ENCODE data around the gene LEFTY1.
A peak's percentile ranks its signal among the peaks of the same experiment; 100 is the strongest.

The LEFTY1 gene

GRCh38 chr1:225899044-225899925 is 10.3 kb upstream of the LEFTY1 start:
- Histone ChIP-seq H3K4me2 (ENCODE audit: low read length) (no peak overlapping the region), H4K91ac (ENCODE audit: low read depth, low read length) (no peak overlapping the region), H2BK5ac (ENCODE audit: low read depth, low read length, poor library complexity) (no peak overlapping the region), H3K4me3 (ENCODE audit: low read depth, low read length) (no peak overlapping the region), H3K27ac (ENCODE audit: low read depth, low read length) (no peak overlapping the region), H2BK12ac (ENCODE audit: low read length) (no peak overlapping the region), H3K23ac (ENCODE audit: low read length) (no peak overlapping the region), H3K27me3 (ENCODE audit: insufficient read depth, low read length) (no peaks in the 10 kb centered on the region), H2BK120ac (ENCODE audit: insufficient read depth, low read length, poor library complexity) (no peak overlapping the region), H3K9ac (ENCODE audit: low read length) (no peak overlapping the region), H4K12ac (ENCODE audit: low read depth, low read length) (no peak overlapping the region), H3K36me3 (ENCODE audit: control insufficient read depth in 1 of 2, insufficient read depth in 2 of 2, low read length in 2 of 2) (no peaks in the 10 kb centered on the region), H3K79me1 (ENCODE audit: low read length) (peaks cover 1% of the 10 kb centered on the region), H3K4ac (ENCODE audit: low read depth, low read length) (no peak overlapping the region), H2AFZ (ENCODE audit: insufficient read depth, low read length, poor library complexity) (no peak overlapping the region), H3K18ac (ENCODE audit: low read length) (no peak overlapping the region), H3K4me1 (ENCODE audit: control insufficient read depth in 1 of 2, insufficient read depth in 2 of 2, low read length in 2 of 2) (peaks cover 4 to 5% of the 10 kb centered on the region in 2 experiments), H3K14ac (ENCODE audit: low read length) (no peak overlapping the region), H4K8ac (ENCODE audit: low read depth, low read length) (no peak overlapping the region), H2AK5ac (ENCODE audit: low read length) (no peak overlapping the region), H3K79me2 (ENCODE audit: control insufficient read depth, insufficient read depth, low read length, poor library complexity) (no peaks in the 10 kb centered on the region), H3K9me3 (ENCODE audit: insufficient read depth, low read depth, low read length) (no peaks in the 10 kb centered on the region)
- no CpG with 5 or more reads among the region's 4 CpGs for WGBS (ENCODE audit: extremely low coverage, insufficient coverage, insufficient read length)
- DNase-seq: no peak

GRCh38 chr1:225897595-225898514 is 8.9 kb upstream of the LEFTY1 start:
- H2AFZ ChIP-seq (ENCODE audit: insufficient read depth, low read length, poor library complexity): no peak overlapping the region
- H3K4me1 ChIP-seq (ENCODE audit: control insufficient read depth in 1 of 2, insufficient read depth in 2 of 2, low read length in 2 of 2): peaks cover 4 to 5% of the 10 kb centered on the region in 2 experiments
- H3K79me1 ChIP-seq (ENCODE audit: low read length): peaks cover 1% of the 10 kb centered on the region
- H3K9ac ChIP-seq (ENCODE audit: low read length): no peak overlapping the region
- DNase-seq: no peak
- H2BK12ac ChIP-seq (ENCODE audit: low read length): no peak overlapping the region
- H4K12ac ChIP-seq (ENCODE audit: low read depth, low read length): no peak overlapping the region
- no peak overlapping the region for H4K91ac ChIP-seq (ENCODE audit: low read depth, low read length)
- H3K4me2 ChIP-seq (ENCODE audit: low read length): no peak overlapping the region
- H3K4ac ChIP-seq (ENCODE audit: low read depth, low read length): no peak overlapping the region
- no peak overlapping the region for H2BK5ac ChIP-seq (ENCODE audit: low read depth, low read length, poor library complexity)
- H3K18ac ChIP-seq (ENCODE audit: low read length): no peak overlapping the region
- H3K9me3 ChIP-seq (ENCODE audit: insufficient read depth, low read depth, low read length): no peaks in the 10 kb centered on the region
- no peak overlapping the region for H3K27ac ChIP-seq (ENCODE audit: low read depth, low read length)
- H4K8ac ChIP-seq (ENCODE audit: low read depth, low read length): no peak overlapping the region
- no peak overlapping the region for H3K23ac ChIP-seq (ENCODE audit: low read length)
- H3K27me3 ChIP-seq (ENCODE audit: insufficient read depth, low read length): no peaks in the 10 kb centered on the region
- H3K79me2 ChIP-seq (ENCODE audit: control insufficient read depth, insufficient read depth, low read length, poor library complexity): no peaks in the 10 kb centered on the region
- H2BK120ac ChIP-seq (ENCODE audit: insufficient read depth, low read length, poor library complexity): no peak overlapping the region
- WGBS (ENCODE audit: extremely low coverage, insufficient coverage, insufficient read length): no CpG with 5 or more reads among the region's 19 CpGs
- no peak overlapping the region for H3K14ac ChIP-seq (ENCODE audit: low read length)
- no peaks in the 10 kb centered on the region for H3K36me3 ChIP-seq (ENCODE audit: control insufficient read depth in 1 of 2, insufficient read depth in 2 of 2, low read length in 2 of 2)
- no peak overlapping the region for H3K4me3 ChIP-seq (ENCODE audit: low read depth, low read length)
- no peak overlapping the region for H2AK5ac ChIP-seq (ENCODE audit: low read length)

- Histone ChIP-seq H3K18ac (ENCODE audit: low read length) (peak overlapping the region; percentile 22), H3K4me2 (ENCODE audit: low read length) (no peak overlapping the region), H3K14ac (ENCODE audit: low read length) (peak overlapping the region; percentile 45), H4K91ac (ENCODE audit: low read depth, low read length) (no peak overlapping the region), H3K36me3 (ENCODE audit: control insufficient read depth in 1 of 2, insufficient read depth in 2 of 2, low read length in 2 of 2) (no peaks in the 10 kb centered on the region), H3K4me3 (ENCODE audit: low read depth, low read length) (no peak overlapping the region), H2BK12ac (ENCODE audit: low read length) (no peak overlapping the region), H3K9ac (ENCODE audit: low read length) (no peak overlapping the region), H2BK120ac (ENCODE audit: insufficient read depth, low read length, poor library complexity) (no peak overlapping the region), H2BK5ac (ENCODE audit: low read depth, low read length, poor library complexity) (no peak overlapping the region), H2AK5ac (ENCODE audit: low read length) (no peak overlapping the region), H4K12ac (ENCODE audit: low read depth, low read length) (peak overlapping the region; percentile 70), H2AFZ (ENCODE audit: insufficient read depth, low read length, poor library complexity) (peak overlapping the region; percentile 26), H3K27me3 (ENCODE audit: insufficient read depth, low read length) (no peaks in the 10 kb centered on the region), H4K8ac (ENCODE audit: low read depth, low read length) (peak overlapping the region; percentile 55), H3K23ac (ENCODE audit: low read length) (no peak overlapping the region), H3K79me1 (ENCODE audit: low read length) (peaks cover 1% of the 10 kb centered on the region), H3K4ac (ENCODE audit: low read depth, low read length) (no peak overlapping the region), H3K9me3 (ENCODE audit: insufficient read depth, low read depth, low read length) (no peaks in the 10 kb centered on the region), H3K27ac (ENCODE audit: low read depth, low read length) (no peak overlapping the region), H3K79me2 (ENCODE audit: control insufficient read depth, insufficient read depth, low read length, poor library complexity) (no peaks in the 10 kb centered on the region), H3K4me1 (ENCODE audit: control insufficient read depth in 1 of 2, insufficient read depth in 2 of 2, low read length in 2 of 2) (peaks cover 4 to 5% of the 10 kb centered on the region in 2 experiments)
- no peak for DNase-seq
- no CpG with 5 or more reads among the region's 7 CpGs for WGBS (ENCODE audit: extremely low coverage, insufficient coverage, insufficient read length)
Measured at GRCh38 chr1:225896937-225897549, 8.1 kb upstream of the LEFTY1 start.

- Histone ChIP-seq H3K36me3 (ENCODE audit: control insufficient read depth in 1 of 2, insufficient read depth in 2 of 2, low read length in 2 of 2) (no peaks in the 10 kb centered on the region), H3K9me3 (ENCODE audit: insufficient read depth, low read depth, low read length) (no peaks in the 10 kb centered on the region), H2BK5ac (ENCODE audit: low read depth, low read length, poor library complexity) (no peak overlapping the region), H3K4me2 (ENCODE audit: low read length) (no peak overlapping the region), H2BK120ac (ENCODE audit: insufficient read depth, low read length, poor library complexity) (no peak overlapping the region), H3K4ac (ENCODE audit: low read depth, low read length) (no peak overlapping the region), H2BK12ac (ENCODE audit: low read length) (no peak overlapping the region), H3K23ac (ENCODE audit: low read length) (no peak overlapping the region), H2AK5ac (ENCODE audit: low read length) (no peak overlapping the region), H4K12ac (ENCODE audit: low read depth, low read length) (no peak overlapping the region), H4K91ac (ENCODE audit: low read depth, low read length) (no peak overlapping the region), H3K27me3 (ENCODE audit: insufficient read depth, low read length) (no peaks in the 10 kb centered on the region), H3K4me3 (ENCODE audit: low read depth, low read length) (no peak overlapping the region), H3K18ac (ENCODE audit: low read length) (no peak overlapping the region), H2AFZ (ENCODE audit: insufficient read depth, low read length, poor library complexity) (no peak overlapping the region), H4K8ac (ENCODE audit: low read depth, low read length) (no peak overlapping the region), H3K27ac (ENCODE audit: low read depth, low read length) (no peak overlapping the region), H3K4me1 (ENCODE audit: control insufficient read depth in 1 of 2, insufficient read depth in 2 of 2, low read length in 2 of 2) (peaks cover 4 to 5% of the 10 kb centered on the region in 2 experiments), H3K79me2 (ENCODE audit: control insufficient read depth, insufficient read depth, low read length, poor library complexity) (no peaks in the 10 kb centered on the region), H3K14ac (ENCODE audit: low read length) (no peak overlapping the region), H3K9ac (ENCODE audit: low read length) (no peak overlapping the region), H3K79me1 (ENCODE audit: low read length) (peaks cover 1% of the 10 kb centered on the region)
- WGBS (ENCODE audit: extremely low coverage, insufficient coverage, insufficient read length): no CpG with 5 or more reads among the region's 5 CpGs
- no peak for DNase-seq
Measured at GRCh38 chr1:225896494-225896893, 7.5 kb upstream of the LEFTY1 start.
